Measurements from ENCODE around the gene LUZP1. TPM values are rescaled to one million over a fixed set of nuclear protein-coding genes. Genes with fewer than 3 reads are reported as not detected.

The LUZP1 gene
- total and polyA plus RNA-seq, 10 of the 15 experiments (the other 5 are each of a cell fraction or from before 2014, with no cell fraction given): 11.3 to 28.2 (median 17.3) TPM

- Histone ChIP-seq H2AFZ (ENCODE audit: control insufficient read depth, low read depth, low read length) (no peak overlapping the region), H3K4me2 (ENCODE audit: control insufficient read depth, insufficient read depth) (no peak overlapping the region), H3K27me3 (replicated peaks in 1 of 2; ENCODE audit: control insufficient read depth in 2 of 2, insufficient read depth in 2 of 2, low read length in 1 of 2) (no peaks in the 10 kb centered on the region), H3K4me1 (ENCODE audit: control insufficient read depth, insufficient read depth, low read length) (no peaks in the 10 kb centered on the region), H3K9ac (ENCODE audit: control insufficient read depth, insufficient read depth, low read length) (no peak overlapping the region), H3K79me2 (ENCODE audit: control insufficient read depth, insufficient read depth, low read length) (peaks cover 6% of the 10 kb centered on the region), H3K9me3 (replicated peaks; ENCODE audit: control insufficient read depth, insufficient read depth, low read length) (no peaks in the 10 kb centered on the region), H3K4me3 (no peak overlapping the region), H4K20me1 (ENCODE audit: control insufficient read depth, insufficient read depth) (no peaks in the 10 kb centered on the region), H3K36me3 (ENCODE audit: control insufficient read depth in 2 of 2, insufficient read depth in 2 of 2, low read length in 1 of 2) (peaks cover 0 to 3% of the 10 kb centered on the region in 2 experiments; a peak in 1 of 4 replicates), H3K27ac (ENCODE audit: control insufficient read depth, insufficient read depth) (no peak overlapping the region)
- in situ Hi-C loops (cut with MboI) (no loop called here), intact Hi-C loops (cut with micrococcal nuclease; ENCODE audit: unreplicated experiment) (no loop called here)
- no TSS peak for BruUV-seq (replicated peaks)
- FAIRE-seq (no peak), DNase-seq (ENCODE audit: low read depth, low spot score) (no peak), ATAC-seq (no peak)
- ChIA-PET POLR2A (interaction anchor here (0.6 to 1.5 kb wide), 7 partner anchors 11 to 1805 kb away, joined by 3 to 4 read pairs (median 3); no protein-coding TSS in a partner anchor), RAD21 (ENCODE audit: unreplicated experiment) (interaction anchor here (0.6 to 1.0 kb wide), 4 partner anchors 26 to 194 kb away, joined by 3 to 4 read pairs (median 3); partner anchors contain the start of gene HNRNPR), SMC1A (ENCODE audit: uncharacterized antibody, unreplicated experiment) (interaction anchor here (0.7 to 2.0 kb wide), 6 partner anchors 14 to 50 kb away, joined by 3 to 11 read pairs (median 4); no protein-coding TSS in a partner anchor), CTCF (interaction anchor here (1.7 to 3.8 kb wide), 2 partner anchors 34 to 51 kb away, joined by 6 to 17 read pairs; no protein-coding TSS in a partner anchor)
- TF ChIP-seq ZBTB11 (CRISPR knock-in tag; IDR thresholded peaks at IDR 0.05): no peak
- TF ChIP-seq JUND (IDR thresholded peaks at IDR 0.05; ENCODE audit: low read depth, low read length): no peak
- TF ChIP-seq SIN3A (IDR thresholded peaks at IDR 0.05; ENCODE audit: low read depth, low read length): no peak
- no peak for TF ChIP-seq RAD51 (IDR thresholded peaks at IDR 0.05)
- TF ChIP-seq ZNF217 (IDR thresholded peaks at IDR 0.05): no peak
- no peak for TF ChIP-seq BACH1 (IDR thresholded peaks at IDR 0.05; ENCODE audit: borderline replicate concordance)
- TF ChIP-seq MYC (IDR thresholded peaks at IDR 0.05; ENCODE audit: insufficient read depth, insufficient read length, insufficient replicate concordance, low read length, severe bottlenecking): no peak
- no peak for TF ChIP-seq GATAD2B (conservative IDR thresholded peaks at IDR 0.05; ENCODE audit: low read depth)
- no peak for TF ChIP-seq NFIC (IDR thresholded peaks at IDR 0.05; ENCODE audit: low read depth, low read length)
- no peak for TF ChIP-seq ESRRA (IDR thresholded peaks at IDR 0.05; ENCODE audit: low read length)
- no peak for TF ChIP-seq CREB1 (IDR thresholded peaks at IDR 0.05; ENCODE audit: low read depth)
- no peak for TF ChIP-seq FOS (IDR thresholded peaks at IDR 0.05; ENCODE audit: borderline replicate concordance, extremely low read depth, insufficient read length)
- TF ChIP-seq RELA (IDR thresholded peaks at IDR 0.05; ENCODE audit: borderline replicate concordance, partially characterized antibody): no peak
- no peak for TF ChIP-seq ZBTB40 (IDR thresholded peaks at IDR 0.05; ENCODE audit: borderline replicate concordance)
- 97% methylated on average over 2 of the region's 2 CpGs for WGBS (ENCODE audit: insufficient coverage, insufficient replicate concordance, low lambda C conversion rate, missing lambda C conversion rate)
Measured at GRCh38 chr1:23150125-23150524, 18.5 kb downstream of the LUZP1 start.

All from GM12878 (cell line).